ENCODE results near the gene ANKFY1. TPM values are rescaled to one million over a fixed set of nuclear protein-coding genes. Genes with fewer than 3 reads are reported as not detected.

Gene ANKFY1
- total RNA-seq, 1 donor from 2014 or later: 22.6 TPM

DNA sequence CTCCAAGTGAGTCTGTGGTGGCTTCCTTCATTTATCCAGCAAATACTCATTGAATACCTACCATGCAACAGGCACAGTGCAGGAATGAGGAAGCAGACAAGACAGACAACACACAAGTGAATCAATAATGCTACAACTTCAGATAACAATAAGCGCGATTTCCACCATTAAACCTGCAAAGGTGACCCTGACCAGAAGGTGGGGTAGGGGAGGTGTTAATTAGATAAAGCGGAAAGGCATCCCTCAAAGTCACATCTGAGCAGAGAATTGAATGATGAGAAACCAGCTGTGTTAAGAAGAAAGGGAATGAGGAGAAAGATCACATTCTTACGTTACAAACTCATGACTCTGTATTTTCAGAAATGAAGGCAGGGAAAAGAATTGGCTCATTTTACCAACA is 147.3 kb downstream of the ANKFY1 start:
- no peak for TF ChIP-seq CTCF (IDR thresholded peaks at IDR 0.05; ENCODE audit: insufficient read depth, low read length, severe bottlenecking)
- no peak overlapping the region for H3K4me3 ChIP-seq (ENCODE audit: low read depth, low read length)
- H3K36me3 ChIP-seq (ENCODE audit: control insufficient read depth, insufficient read depth, low read length): peaks cover 15% of the 10 kb centered on the region
- FAIRE-seq (no peak), DNase-seq (ENCODE audit: low read depth) (no peak)
- no peaks in the 10 kb centered on the region for H3K27me3 ChIP-seq (ENCODE audit: control insufficient read depth, insufficient read depth, low read length)

Other genes starting within 250 kb of the ANKFY1 start
- 17.1 and 19.7 TPM in 2 replicates for gene ZZEF1, start 120.9 kb downstream of the ANKFY1 start, total RNA-seq
- gene CYB5D2, start 120.8 kb downstream of the ANKFY1 start, total RNA-seq: 12.9 and 13.3 TPM in 2 replicates
- gene UBE2G1, start 102.7 kb upstream of the ANKFY1 start, total RNA-seq: 39.2 and 42.2 TPM in 2 replicates
- 0.26 TPM in 1 of 2 replicates, not detected in the other for gene SPNS3, start 170.0 kb upstream of the ANKFY1 start, total RNA-seq
- 3.9 and 22.8 TPM in 2 replicates for gene SPNS2, start 234.9 kb upstream of the ANKFY1 start, total RNA-seq

Data from bronchial epithelial cell (primary cell).